Measurements from ENCODE around the gene SRGAP3.
A peak's percentile ranks its signal among the peaks of the same experiment; 100 is the strongest.

The SRGAP3 gene

DNA sequence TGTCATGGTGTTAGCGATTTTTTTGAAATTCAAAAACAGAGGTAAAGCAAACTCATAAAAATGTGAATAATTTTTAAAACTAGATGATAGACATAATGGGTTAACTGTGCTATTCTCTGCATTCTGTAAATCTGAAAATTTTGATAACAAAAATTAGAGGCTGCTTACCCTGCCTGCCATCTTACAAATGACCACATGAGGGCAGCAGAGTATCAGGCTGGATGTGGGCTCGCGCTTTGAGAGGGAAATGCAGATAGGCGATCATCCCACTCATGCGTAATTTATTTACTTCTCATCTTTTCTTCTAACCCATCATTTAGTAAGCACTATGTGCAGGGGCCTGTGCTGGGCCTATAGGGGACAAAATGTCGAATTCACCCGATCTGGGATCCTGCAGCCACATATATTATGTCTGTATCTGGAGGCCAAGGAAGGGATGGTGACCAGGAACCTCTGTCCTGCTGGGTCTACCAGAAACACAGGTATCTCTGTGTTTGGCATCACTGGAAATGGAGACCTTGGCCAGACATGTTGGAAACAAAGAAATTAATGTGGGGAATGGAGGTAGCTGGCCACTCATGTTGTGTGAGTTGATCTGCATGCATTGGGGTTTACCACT, 278.4 kb downstream of the SRGAP3 start:
- H3K36me3 ChIP-seq (replicated peaks; ENCODE audit: low read depth, low read length): no peaks in the 10 kb centered on the region
- no peaks in the 10 kb centered on the region for H3K79me2 ChIP-seq (ENCODE audit: low read length)
- no peak for TF ChIP-seq EZH2phosphoT487 (IDR thresholded peaks at IDR 0.05; ENCODE audit: low read depth)
- TF ChIP-seq, protein P1, sequence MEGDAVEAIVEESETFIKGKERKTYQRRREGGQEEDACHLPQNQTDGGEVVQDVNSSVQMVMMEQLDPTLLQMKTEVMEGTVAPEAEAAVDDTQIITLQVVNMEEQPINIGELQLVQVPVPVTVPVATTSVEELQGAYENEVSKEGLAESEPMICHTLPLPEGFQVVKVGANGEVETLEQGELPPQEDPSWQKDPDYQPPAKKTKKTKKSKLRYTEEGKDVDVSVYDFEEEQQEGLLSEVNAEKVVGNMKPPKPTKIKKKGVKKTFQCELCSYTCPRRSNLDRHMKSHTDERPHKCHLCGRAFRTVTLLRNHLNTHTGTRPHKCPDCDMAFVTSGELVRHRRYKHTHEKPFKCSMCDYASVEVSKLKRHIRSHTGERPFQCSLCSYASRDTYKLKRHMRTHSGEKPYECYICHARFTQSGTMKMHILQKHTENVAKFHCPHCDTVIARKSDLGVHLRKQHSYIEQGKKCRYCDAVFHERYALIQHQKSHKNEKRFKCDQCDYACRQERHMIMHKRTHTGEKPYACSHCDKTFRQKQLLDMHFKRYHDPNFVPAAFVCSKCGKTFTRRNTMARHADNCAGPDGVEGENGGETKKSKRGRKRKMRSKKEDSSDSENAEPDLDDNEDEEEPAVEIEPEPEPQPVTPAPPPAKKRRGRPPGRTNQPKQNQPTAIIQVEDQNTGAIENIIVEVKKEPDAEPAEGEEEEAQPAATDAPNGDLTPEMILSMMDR (IDR thresholded peaks at IDR 0.05; ENCODE audit: low read depth, low read length): peak; percentile 92
- peak overlapping the region; percentile 18 for H3K4me3 ChIP-seq (ENCODE audit: low read length)
- no peak overlapping the region for H3K27ac ChIP-seq (ENCODE audit: low read length)
- peak overlapping the region; percentile 57 for H3K4me2 ChIP-seq (ENCODE audit: low read length)
- peaks cover 8% of the 10 kb centered on the region for H3K4me1 ChIP-seq (ENCODE audit: low read length)
- H2AFZ ChIP-seq (ENCODE audit: low read depth, low read length): peak overlapping the region; percentile 50; the same call in 1 of the 2 replicates
- H3K27me3 ChIP-seq (ENCODE audit: low read depth, low read length): no peaks in the 10 kb centered on the region
- H4K20me1 ChIP-seq (ENCODE audit: insufficient read depth, low read length): no peaks in the 10 kb centered on the region
- H3K9me3 ChIP-seq (ENCODE audit: insufficient read depth, low read length): no peaks in the 10 kb centered on the region
- no peak overlapping the region for H3K9ac ChIP-seq (ENCODE audit: low read length)

DNA sequence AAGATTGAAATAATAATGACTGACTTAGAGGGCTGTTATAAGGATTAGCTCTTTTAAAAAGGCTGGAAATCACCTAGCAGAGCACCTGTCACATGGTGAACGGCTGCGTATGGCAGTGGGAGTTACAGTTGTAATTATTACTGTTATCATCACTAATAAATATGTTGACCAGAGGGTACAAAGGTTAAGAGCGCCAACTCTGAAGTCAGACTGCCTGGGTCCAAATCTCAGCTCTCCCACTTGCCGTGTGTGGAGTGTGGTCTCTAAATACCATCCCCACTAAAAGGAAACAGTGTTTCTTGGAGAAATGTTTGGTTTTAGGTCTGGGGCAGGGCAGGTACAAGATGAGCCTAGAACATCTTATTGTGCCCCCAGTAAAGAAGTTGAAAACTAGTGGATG, 280.2 kb downstream of the SRGAP3 start:
- Histone ChIP-seq H3K27ac (ENCODE audit: low read length) (no peak overlapping the region), H3K27me3 (ENCODE audit: low read depth, low read length) (no peaks in the 10 kb centered on the region)

DNA sequence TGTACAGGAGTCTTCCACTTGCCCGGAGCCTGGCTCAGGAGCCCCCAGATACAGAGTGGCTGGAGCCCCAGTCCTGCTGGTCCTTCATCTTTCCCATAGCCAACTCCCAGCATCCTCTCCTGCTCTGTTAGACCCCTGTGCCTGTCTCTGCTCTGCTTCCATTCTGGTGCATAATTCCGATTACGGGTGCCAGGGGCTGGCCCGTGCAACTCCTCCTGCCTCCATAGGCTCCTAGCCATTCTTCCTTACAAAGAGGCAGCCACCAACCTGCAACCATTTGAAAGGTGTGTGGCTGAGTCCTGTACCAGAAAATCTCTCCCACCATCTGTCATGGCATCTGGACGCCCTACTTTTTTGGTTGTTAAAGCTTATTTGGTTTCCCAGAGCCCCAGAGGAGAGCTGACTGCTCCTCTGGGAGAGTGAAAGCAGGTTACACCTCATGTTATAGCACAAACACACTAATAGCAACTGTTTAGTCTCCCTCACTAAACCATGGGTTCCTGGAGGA, 281.0 kb downstream of the SRGAP3 start:
- Histone ChIP-seq H3K4me3 (ENCODE audit: low read length) (no peak overlapping the region), H3K4me1 (ENCODE audit: low read length) (peaks cover 13% of the 10 kb centered on the region), H3K79me2 (ENCODE audit: low read length) (no peaks in the 10 kb centered on the region), H3K9ac (ENCODE audit: low read length) (no peak overlapping the region), H3K9me3 (ENCODE audit: insufficient read depth, low read length) (no peaks in the 10 kb centered on the region), H4K20me1 (ENCODE audit: insufficient read depth, low read length) (no peaks in the 10 kb centered on the region), H3K36me3 (replicated peaks; ENCODE audit: low read depth, low read length) (no peaks in the 10 kb centered on the region), H3K4me2 (ENCODE audit: low read length) (no peak overlapping the region), H3K27ac (ENCODE audit: low read length) (no peak overlapping the region), H3K27me3 (ENCODE audit: low read depth, low read length) (no peaks in the 10 kb centered on the region), H2AFZ (ENCODE audit: low read depth, low read length) (no peak overlapping the region)
- no peak for TF ChIP-seq EZH2phosphoT487 (IDR thresholded peaks at IDR 0.05; ENCODE audit: low read depth)
- TF ChIP-seq, protein P1 (IDR thresholded peaks at IDR 0.05; ENCODE audit: low read depth, low read length): no peak

More for the DNA sequence above, 280.2 kb downstream of the SRGAP3 start:
- H3K79me2 ChIP-seq (ENCODE audit: low read length): no peaks in the 10 kb centered on the region
- peaks cover 8% of the 10 kb centered on the region for H3K4me1 ChIP-seq (ENCODE audit: low read length)
- H3K9me3 ChIP-seq (ENCODE audit: insufficient read depth, low read length): no peaks in the 10 kb centered on the region
- no peaks in the 10 kb centered on the region for H4K20me1 ChIP-seq (ENCODE audit: insufficient read depth, low read length)
- H3K36me3 ChIP-seq (replicated peaks; ENCODE audit: low read depth, low read length): no peaks in the 10 kb centered on the region
- TF ChIP-seq, protein P1 (IDR thresholded peaks at IDR 0.05; ENCODE audit: low read depth, low read length): no peak
- no peak for TF ChIP-seq EZH2phosphoT487 (IDR thresholded peaks at IDR 0.05; ENCODE audit: low read depth)
- no peak overlapping the region for H2AFZ ChIP-seq (ENCODE audit: low read depth, low read length)
- no peak overlapping the region for H3K4me3 ChIP-seq (ENCODE audit: low read length)
- 0 out of 2 replicates have a peak overlapping the region, but pooled peaks have one; percentile 0 for H3K4me2 ChIP-seq (ENCODE audit: low read length)
- H3K9ac ChIP-seq (ENCODE audit: low read length): no peak overlapping the region

DNA sequence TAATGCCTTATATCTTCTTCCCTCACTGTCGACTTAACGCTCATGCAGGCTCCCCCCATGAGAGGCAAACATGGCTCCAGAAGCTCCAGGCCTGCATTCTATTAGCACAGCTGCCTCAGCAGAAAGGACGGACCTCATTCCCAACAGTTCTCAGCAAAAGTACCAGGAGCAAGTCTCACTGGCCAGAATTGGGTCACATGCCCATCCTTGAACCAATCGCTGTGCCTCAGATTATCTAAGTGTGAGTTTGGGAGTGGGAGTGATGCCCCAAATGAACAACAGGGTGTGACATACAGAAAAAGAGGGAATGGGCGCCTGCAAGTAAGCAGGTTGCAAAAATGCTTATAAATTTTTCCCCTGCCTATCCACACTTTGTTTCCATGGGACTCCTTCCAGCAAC, 281.9 kb downstream of the SRGAP3 start:
- TF ChIP-seq, protein P1 (IDR thresholded peaks at IDR 0.05; ENCODE audit: low read depth, low read length): no peak
- TF ChIP-seq EZH2phosphoT487 (IDR thresholded peaks at IDR 0.05; ENCODE audit: low read depth): no peak

More for the DNA sequence above, 281.9 kb downstream of the SRGAP3 start:
- H3K27me3 ChIP-seq (ENCODE audit: low read depth, low read length): no peaks in the 10 kb centered on the region
- H3K4me1 ChIP-seq (ENCODE audit: low read length): peaks cover 13% of the 10 kb centered on the region
- no peak overlapping the region for H2AFZ ChIP-seq (ENCODE audit: low read depth, low read length)
- no peaks in the 10 kb centered on the region for H3K9me3 ChIP-seq (ENCODE audit: insufficient read depth, low read length)
- H3K4me3 ChIP-seq (ENCODE audit: low read length): no peak overlapping the region
- no peaks in the 10 kb centered on the region for H3K36me3 ChIP-seq (replicated peaks; ENCODE audit: low read depth, low read length)
- no peak overlapping the region for H3K9ac ChIP-seq (ENCODE audit: low read length)
- no peaks in the 10 kb centered on the region for H4K20me1 ChIP-seq (ENCODE audit: insufficient read depth, low read length)
- H3K27ac ChIP-seq (ENCODE audit: low read length): no peak overlapping the region
- no peak overlapping the region for H3K4me2 ChIP-seq (ENCODE audit: low read length)
- peaks cover 8% of the 10 kb centered on the region for H3K79me2 ChIP-seq (ENCODE audit: low read length)

Data from OCI-LY3 (cell line).